ENCODE data around the gene KIF5C. TPM values are rescaled to one million over a fixed set of nuclear protein-coding genes. Genes with fewer than 3 reads are reported as not detected.

The KIF5C gene
- total RNA-seq, 4 donors from 2014 or later = 0.77 to 11.0 (median 1.9) TPM

DNA sequence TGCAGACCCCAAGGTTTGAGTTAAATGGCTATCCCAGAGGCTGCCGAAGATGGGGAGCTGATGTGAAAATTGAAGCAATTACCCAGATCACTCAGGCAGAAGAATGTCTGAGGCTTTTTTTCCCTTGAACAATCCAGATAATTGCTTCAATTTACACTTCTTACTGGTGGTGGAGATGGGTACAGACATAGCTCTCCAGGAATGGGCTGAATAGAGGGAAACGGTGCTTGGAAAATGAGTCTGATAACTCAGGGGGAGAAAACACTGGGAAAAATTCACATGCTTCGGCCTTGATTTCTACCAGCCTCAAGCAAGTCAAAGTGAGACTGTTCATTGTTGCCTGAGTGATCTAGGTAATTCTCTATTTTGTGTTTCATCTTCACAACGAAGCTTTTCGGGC, 9.5 kb upstream of the KIF5C start:
- Histone ChIP-seq H3K4me3 (no peak overlapping the region), H3K9me3 (no peaks in the 10 kb centered on the region), H3K36me3 (no peaks in the 10 kb centered on the region), H3K4me1 (no peaks in the 10 kb centered on the region), H3K27ac (no peak overlapping the region), H3K27me3 (no peaks in the 10 kb centered on the region)
- no peak for DNase-seq
- intact Hi-C loops (cut with DNase I; ENCODE audit: low total_unique reads) = no loop called here
- TF ChIP-seq, protein P1, sequence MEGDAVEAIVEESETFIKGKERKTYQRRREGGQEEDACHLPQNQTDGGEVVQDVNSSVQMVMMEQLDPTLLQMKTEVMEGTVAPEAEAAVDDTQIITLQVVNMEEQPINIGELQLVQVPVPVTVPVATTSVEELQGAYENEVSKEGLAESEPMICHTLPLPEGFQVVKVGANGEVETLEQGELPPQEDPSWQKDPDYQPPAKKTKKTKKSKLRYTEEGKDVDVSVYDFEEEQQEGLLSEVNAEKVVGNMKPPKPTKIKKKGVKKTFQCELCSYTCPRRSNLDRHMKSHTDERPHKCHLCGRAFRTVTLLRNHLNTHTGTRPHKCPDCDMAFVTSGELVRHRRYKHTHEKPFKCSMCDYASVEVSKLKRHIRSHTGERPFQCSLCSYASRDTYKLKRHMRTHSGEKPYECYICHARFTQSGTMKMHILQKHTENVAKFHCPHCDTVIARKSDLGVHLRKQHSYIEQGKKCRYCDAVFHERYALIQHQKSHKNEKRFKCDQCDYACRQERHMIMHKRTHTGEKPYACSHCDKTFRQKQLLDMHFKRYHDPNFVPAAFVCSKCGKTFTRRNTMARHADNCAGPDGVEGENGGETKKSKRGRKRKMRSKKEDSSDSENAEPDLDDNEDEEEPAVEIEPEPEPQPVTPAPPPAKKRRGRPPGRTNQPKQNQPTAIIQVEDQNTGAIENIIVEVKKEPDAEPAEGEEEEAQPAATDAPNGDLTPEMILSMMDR (IDR thresholded peaks at IDR 0.05) = no peak
- no peak for TF ChIP-seq POLR2A (IDR thresholded peaks at IDR 0.05)

DNA sequence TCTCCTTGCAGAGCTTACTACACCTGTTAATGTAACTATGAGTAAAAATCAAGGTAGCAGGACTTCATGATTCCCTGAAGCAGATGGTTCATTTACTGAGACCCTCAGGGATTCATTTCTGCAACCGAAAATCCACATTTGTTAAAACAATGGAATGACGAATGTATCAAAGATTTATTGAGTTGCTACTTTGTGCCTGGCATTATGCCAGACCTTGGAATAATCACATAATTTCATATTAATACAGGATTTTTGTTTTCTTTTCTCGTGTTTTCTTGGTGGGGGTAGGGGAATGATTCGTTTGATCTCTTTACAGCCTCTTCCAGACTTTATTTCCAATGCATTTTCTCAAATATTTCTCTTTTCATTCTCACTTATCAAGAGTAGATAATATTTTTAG, 8.9 kb upstream of the KIF5C start:
- TF ChIP-seq, protein P1 (IDR thresholded peaks at IDR 0.05) = no peak
- TF ChIP-seq POLR2A (IDR thresholded peaks at IDR 0.05) = no peak
- Histone ChIP-seq H3K36me3 (no peaks in the 10 kb centered on the region), H3K4me1 (no peaks in the 10 kb centered on the region), H3K27ac (no peak overlapping the region), H3K27me3 (no peaks in the 10 kb centered on the region), H3K9me3 (no peaks in the 10 kb centered on the region), H3K4me3 (no peak overlapping the region)
- intact Hi-C loops (cut with DNase I; ENCODE audit: low total_unique reads) = no loop called here
- no peak for DNase-seq

DNA sequence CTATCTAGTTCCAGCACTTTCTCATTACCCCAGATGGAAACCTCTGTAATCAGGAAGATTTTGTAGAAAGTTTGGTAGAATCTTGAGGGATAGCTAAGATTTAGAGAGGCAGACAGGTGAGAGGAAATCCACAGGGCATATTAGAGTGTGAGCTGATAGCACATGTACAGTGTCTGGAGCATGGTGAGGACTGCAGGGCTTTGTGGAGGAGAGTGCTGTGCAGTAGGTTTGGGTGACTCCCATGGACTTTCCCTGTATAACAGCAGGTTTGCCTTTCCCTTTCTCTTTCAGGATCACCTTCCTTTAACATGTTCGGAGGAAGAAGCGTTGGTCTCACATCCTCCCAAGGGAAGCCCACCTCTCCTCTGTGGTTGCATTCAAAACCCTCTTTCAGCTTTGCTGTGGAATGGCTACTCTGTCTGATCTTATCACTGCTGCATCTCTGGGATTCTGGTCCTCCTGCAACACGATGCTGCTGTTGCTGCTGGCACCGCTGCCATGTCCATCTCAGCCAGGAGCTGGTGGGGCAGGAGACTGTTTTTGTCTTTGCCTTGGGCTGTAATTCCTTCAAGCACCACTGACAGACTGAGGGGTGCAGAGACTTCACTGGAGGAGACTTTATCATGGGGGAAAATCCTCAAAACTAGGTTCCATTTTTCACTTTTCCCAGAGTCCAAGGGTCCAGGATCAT, 7.8 kb upstream of the KIF5C start:
- H3K4me1 ChIP-seq = no peaks in the 10 kb centered on the region
- H3K27ac ChIP-seq = no peak overlapping the region
- H3K36me3 ChIP-seq = no peaks in the 10 kb centered on the region
- no peaks in the 10 kb centered on the region for H3K27me3 ChIP-seq
- no peak for DNase-seq
- intact Hi-C loops (cut with DNase I; ENCODE audit: low total_unique reads) = no loop called here
- no peaks in the 10 kb centered on the region for H3K9me3 ChIP-seq
- no peak overlapping the region for H3K4me3 ChIP-seq
- TF ChIP-seq POLR2A (IDR thresholded peaks at IDR 0.05) = no peak
- TF ChIP-seq, protein P1 (IDR thresholded peaks at IDR 0.05) = no peak

DNA sequence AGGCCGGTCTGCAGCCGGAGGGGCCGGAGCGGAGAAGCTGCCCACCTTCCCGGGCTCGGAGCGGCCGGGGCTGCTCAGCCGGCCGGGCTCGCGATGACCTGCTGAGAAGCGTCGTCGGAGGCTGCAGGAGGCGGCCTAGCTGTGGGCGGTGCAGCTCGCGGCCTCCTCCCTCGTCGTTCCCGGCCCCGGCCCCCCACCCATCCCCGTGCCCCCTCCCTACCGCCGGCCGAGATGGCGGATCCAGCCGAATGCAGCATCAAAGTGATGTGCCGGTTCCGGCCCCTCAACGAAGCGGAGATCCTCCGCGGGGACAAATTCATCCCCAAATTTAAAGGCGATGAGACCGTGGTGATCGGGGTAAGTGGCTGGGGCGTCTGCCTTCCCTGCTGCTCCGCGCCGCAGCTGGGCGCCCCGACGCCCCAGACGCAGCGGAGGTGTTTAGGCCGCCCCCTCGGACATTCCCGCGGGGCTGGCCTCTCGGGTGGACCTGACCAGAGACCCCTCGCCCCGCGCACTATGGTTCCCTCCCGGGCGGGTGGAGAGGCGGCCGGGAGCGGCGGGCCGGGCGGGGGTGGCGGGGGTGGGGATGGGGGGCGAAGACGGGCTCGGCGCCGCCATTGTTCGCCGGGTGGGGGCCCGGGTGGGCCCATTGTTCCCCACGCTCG, 492 bp downstream of the KIF5C start:
- Histone ChIP-seq H3K4me1 (peaks cover 0 to 9% of the 10 kb centered on the region in 2 donors), H3K9me3 (no peaks in the 10 kb centered on the region), H3K27ac (no peak overlapping the region), H3K27me3 (peaks cover 0 to 16% of the 10 kb centered on the region in 2 donors), H3K4me3 (peak overlapping the region; percentile 15 to 44), H3K36me3 (no peaks in the 10 kb centered on the region)
- no peak for DNase-seq
- intact Hi-C loops (cut with DNase I; ENCODE audit: low total_unique reads) = no loop called here
- TF ChIP-seq POLR2A (IDR thresholded peaks at IDR 0.05) = no peak
- TF ChIP-seq, protein P1 (IDR thresholded peaks at IDR 0.05) = no peak

DNA sequence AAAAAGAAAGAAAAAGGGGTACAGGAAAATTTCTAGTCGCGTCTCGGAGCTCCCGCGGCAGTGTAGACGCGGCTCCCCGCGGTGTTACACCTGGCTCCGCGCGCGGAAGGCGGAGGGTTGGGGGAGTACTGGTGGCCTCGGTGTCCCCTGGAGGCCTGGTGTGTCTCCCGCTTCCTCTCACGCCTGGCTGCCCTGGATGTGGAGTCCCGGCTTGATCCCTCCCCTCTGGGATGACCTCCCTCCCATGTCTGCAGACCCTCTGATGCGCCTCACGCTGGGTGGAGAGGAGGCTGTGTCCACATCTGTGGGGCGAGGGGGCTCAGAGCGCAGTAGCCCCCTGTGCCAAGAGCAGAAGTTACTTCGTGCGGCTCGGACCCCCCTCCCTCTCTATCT, 1.2 kb downstream of the KIF5C start:
- Histone ChIP-seq H3K9me3 (no peaks in the 10 kb centered on the region), H3K27me3 (peaks cover 0 to 16% of the 10 kb centered on the region in 2 donors), H3K4me3 (no peak overlapping the region), H3K36me3 (no peaks in the 10 kb centered on the region), H3K4me1 (peaks cover 0 to 9% of the 10 kb centered on the region in 2 donors), H3K27ac (no peak overlapping the region)
- intact Hi-C loops (cut with DNase I; ENCODE audit: low total_unique reads) = no loop called here
- DNase-seq = no peak
- TF ChIP-seq, protein P1 (IDR thresholded peaks at IDR 0.05) = no peak
- TF ChIP-seq POLR2A (IDR thresholded peaks at IDR 0.05) = no peak
